ENCODE data around the gene SCD.

Gene SCD

DNA sequence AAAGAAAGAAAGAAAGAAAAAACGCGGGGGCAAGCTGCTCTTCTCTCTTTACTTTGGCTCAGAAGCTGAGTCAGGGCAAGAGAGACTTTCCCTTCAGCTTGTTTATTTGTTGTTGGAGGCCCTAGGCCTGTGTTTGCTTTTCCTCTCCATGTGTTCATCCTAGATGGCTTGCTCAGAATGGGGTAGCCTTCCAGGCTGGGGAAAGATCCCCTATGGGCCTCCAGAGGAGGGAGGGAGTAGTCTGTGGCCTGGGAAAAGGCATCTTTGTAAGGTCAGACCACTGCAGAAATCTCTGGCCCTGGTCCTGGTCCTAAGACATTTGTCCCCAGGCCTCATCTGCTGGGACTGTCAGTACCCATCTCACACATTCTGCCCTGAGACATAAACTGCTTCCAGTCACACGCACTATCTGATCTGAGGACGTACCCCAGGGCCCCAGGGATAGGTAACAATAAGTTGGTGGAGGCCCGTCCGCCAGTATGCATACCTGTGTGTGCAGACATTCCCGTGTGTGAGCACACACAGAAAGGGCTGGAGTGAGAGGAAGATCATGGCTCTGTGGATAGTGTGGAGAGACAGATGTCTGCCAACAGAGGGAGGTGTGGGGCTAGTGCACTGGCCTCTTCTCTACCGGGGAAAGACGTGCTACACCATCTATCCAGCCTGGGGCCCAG, 4.9 kb upstream of the SCD start:
- FAIRE-seq (peak; percentile 56), DNase-seq (ENCODE audit: insufficient read length) (no peak)
- TF ChIP-seq POLR2A (IDR thresholded peaks at IDR 0.05; ENCODE audit: low read depth, low read length), result no peak
- TF ChIP-seq TAF1 (IDR thresholded peaks at IDR 0.05; ENCODE audit: borderline replicate concordance, low read depth, low read length), result no peak
- TF ChIP-seq POLR2AphosphoS5 (IDR thresholded peaks at IDR 0.05; ENCODE audit: low read depth, low read length), result no peak

DNA sequence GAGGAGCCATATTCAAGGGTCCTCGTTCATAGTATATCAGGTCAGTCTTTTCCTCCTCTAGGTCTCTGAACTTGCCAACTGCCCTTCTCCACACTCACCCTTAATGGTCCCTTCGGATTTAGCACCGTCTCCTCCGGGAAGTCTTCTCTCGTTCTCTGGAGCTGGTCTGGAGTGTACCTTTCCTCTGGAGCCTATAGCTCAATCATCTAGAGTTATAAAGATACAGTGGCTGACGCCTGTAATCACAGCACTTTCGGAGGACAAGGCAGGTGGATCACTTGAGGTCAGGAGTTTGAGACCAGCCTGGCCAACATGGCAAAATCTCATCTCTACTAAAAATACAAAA, 4.4 kb upstream of the SCD start:
- FAIRE-seq (no peak), DNase-seq (ENCODE audit: insufficient read length) (no peak)
- no peak for TF ChIP-seq POLR2A (IDR thresholded peaks at IDR 0.05; ENCODE audit: low read depth, low read length)
- TF ChIP-seq TAF1 (IDR thresholded peaks at IDR 0.05; ENCODE audit: borderline replicate concordance, low read depth, low read length), result no peak
- TF ChIP-seq POLR2AphosphoS5 (IDR thresholded peaks at IDR 0.05; ENCODE audit: low read depth, low read length), result no peak

DNA sequence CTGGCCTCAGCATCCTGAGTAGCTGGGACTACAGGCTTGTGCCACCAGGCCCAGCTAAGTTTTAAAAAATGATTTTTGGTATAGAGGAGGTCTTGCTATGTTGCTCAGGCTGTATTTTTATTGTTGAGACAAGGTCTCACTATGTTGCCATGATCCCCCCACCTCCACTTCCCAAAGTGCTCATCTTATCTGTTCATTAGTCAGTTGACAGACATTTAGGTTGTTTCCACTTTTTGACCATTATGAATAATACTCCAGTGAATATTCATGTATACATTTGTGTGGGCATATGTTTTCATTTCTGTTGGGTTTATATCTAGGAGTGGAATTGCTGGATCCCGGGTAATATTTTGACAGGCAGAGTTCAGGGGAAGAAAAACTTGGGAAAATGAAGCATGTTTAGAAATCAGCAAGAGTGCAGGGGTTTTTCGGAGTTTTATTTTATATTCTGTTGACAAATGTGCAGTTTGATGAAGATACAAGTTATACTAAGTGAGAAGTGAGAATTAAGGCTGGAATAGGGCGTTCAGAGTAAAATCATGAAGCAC, 2.7 kb upstream of the SCD start:
- DNase-seq (ENCODE audit: insufficient read length), result no peak
- no peak for FAIRE-seq
- TF ChIP-seq TAF1 (IDR thresholded peaks at IDR 0.05; ENCODE audit: borderline replicate concordance, low read depth, low read length) (no peak), POLR2AphosphoS5 (IDR thresholded peaks at IDR 0.05; ENCODE audit: low read depth, low read length) (no peak), POLR2A (IDR thresholded peaks at IDR 0.05; ENCODE audit: low read depth, low read length) (no peak)

DNA sequence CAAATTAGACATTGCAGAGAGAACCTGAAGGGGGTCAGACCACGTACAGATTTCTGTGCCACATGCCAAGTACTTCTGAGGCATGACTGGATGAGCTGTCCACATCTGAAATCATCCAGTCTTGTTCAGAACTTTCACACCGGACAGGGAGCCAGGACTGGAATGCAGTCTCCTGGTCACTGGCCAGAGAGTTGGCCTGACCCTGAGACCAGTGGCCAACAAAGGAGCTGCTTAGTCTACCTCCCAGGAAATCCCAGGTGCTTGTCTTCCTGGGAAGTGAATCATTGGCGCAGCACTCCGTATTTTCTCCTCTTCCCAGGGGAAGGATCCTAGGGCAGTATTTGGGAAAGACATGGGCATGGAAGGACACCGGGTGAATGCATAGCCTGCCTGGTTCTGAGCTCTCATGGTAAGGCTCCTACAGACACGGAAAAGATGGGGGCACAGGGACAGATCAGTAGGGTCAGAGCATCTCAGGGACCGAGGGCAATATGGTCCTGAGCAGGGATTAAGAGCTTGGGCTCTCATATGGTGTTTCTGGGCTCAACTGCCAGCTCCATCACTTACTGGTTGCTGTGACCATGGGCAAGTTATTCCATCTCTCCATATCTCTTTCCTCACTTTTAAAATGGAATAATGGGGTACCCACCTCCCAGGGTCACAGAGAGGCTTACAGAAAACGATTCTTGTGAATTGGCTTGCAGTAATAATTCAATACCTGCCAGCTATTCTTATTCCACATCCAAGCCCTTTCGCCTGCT, 1.3 kb upstream of the SCD start:
- FAIRE-seq (no peak), DNase-seq (ENCODE audit: insufficient read length) (no peak)
- TF ChIP-seq POLR2A (IDR thresholded peaks at IDR 0.05; ENCODE audit: low read depth, low read length) (no peak), POLR2AphosphoS5 (IDR thresholded peaks at IDR 0.05; ENCODE audit: low read depth, low read length) (no peak), TAF1 (IDR thresholded peaks at IDR 0.05; ENCODE audit: borderline replicate concordance, low read depth, low read length) (no peak)

DNA sequence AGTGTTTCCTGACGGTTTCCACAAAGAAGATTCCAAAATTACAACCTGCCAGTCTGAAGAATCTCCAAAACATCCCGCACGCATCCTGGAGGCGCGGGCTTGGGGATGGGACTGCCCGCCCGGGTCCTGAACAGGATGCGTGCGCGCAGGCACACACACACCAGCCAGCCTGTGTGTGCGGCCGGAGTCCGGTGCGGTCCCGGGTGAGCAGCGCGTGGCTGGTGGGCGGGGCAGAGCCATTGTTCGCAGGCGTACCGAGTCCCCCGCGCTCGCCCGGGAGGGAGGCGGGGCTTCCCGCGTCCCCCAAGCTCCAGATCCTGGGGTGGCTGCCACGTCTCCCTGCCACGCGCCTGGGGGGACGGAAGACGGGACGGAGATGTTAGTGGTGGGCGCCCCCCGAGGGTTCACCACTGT, 675 bp upstream of the SCD start:
- DNase-seq (ENCODE audit: insufficient read length), result peak; percentile 78
- peak; percentile 74 for FAIRE-seq

DNA sequence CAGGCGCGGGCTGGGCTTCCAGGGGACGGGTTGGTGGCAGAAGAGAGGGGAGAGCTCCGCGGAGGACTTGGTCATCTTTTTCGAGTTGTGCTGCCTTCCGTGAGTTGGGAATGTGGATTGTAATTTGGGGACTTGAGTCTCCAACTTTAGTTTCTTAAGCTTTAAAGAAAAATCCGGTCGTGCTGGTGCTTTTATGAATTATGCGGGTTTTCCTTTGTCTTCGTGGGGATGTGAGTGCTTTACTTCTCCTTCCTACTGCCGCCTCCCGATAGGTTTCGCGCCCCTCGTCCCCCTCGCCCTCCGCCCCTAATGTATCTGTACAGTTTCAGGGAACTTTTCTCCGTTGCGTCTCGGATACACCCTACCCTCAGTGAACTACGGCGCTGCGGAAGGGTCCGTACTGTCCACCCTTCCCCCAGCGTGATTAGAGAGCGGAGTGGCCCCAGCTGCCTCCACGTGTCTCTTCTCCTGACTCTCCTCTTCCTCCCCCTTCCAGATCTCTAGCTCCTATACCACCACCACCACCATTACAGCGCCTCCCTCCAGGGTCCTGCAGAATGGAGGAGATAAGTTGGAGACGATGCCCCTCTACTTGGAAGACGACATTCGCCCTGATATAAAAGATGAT, 649 bp downstream of the SCD start:
- no peak for TF ChIP-seq TAF1 (IDR thresholded peaks at IDR 0.05; ENCODE audit: borderline replicate concordance, low read depth, low read length)
- TF ChIP-seq POLR2A (IDR thresholded peaks at IDR 0.05; ENCODE audit: low read depth, low read length), result no peak
- no peak for TF ChIP-seq POLR2AphosphoS5 (IDR thresholded peaks at IDR 0.05; ENCODE audit: low read depth, low read length)
- FAIRE-seq, result no peak
- no peak for DNase-seq (ENCODE audit: insufficient read length)

More for the DNA sequence above, 675 bp upstream of the SCD start:
- no peak for TF ChIP-seq TAF1 (IDR thresholded peaks at IDR 0.05; ENCODE audit: borderline replicate concordance, low read depth, low read length)
- no peak for TF ChIP-seq POLR2A (IDR thresholded peaks at IDR 0.05; ENCODE audit: low read depth, low read length)

DNA sequence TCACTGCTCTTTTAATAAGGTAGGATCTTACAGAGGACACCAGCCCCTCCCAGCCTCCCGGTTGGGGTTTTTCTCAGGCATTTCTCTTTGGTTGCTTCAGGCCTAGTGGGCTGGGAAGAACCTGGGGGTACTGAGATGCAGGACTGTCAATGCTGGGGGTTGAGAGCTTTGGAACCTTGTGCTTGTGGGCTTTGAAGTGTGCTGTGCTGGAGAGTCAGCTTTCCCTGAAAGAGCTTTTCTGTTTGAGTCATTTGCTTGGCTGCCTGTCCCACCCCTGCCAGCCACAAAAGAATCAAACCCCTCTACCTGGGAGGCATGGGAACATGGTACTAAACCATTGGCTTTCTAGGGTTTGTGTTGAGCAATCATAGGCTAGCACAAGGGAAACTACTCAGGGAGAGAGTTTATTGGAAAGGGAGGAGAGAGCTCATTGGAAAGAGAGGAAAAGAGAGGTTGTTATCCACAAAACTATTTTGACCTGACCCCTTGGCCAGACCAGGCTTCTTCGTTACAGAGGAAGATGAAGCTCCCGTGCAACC, 1.4 kb downstream of the SCD start:
- DNase-seq (ENCODE audit: insufficient read length), result no peak
- no peak for FAIRE-seq
- TF ChIP-seq POLR2A (IDR thresholded peaks at IDR 0.05; ENCODE audit: low read depth, low read length) (no peak), TAF1 (IDR thresholded peaks at IDR 0.05; ENCODE audit: borderline replicate concordance, low read depth, low read length) (no peak), POLR2AphosphoS5 (IDR thresholded peaks at IDR 0.05; ENCODE audit: low read depth, low read length) (no peak)

DNA sequence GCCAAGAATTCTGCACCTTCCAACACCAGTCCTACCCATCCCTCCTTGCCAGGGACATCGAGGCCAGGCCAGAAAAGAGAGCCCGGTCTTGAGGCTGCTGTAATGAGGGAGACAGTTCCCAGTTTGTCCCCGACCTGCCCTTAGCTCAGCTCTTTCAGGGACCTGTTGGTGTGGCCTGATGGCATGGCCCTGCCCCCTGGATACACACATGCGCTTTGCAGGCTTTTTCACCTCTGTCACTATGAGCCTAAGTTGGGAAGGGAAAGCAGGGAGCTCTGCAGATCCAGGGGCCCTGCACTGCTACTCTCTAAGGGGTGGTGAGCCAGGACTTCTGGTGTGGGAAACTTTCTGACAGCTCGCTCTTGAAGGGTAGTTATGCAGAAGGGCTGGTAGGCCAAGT, 2.1 kb downstream of the SCD start:
- TF ChIP-seq POLR2A (IDR thresholded peaks at IDR 0.05; ENCODE audit: low read depth, low read length) (no peak), TAF1 (IDR thresholded peaks at IDR 0.05; ENCODE audit: borderline replicate concordance, low read depth, low read length) (no peak), POLR2AphosphoS5 (IDR thresholded peaks at IDR 0.05; ENCODE audit: low read depth, low read length) (no peak)
- DNase-seq (ENCODE audit: insufficient read length), result no peak
- no peak for FAIRE-seq

DNA sequence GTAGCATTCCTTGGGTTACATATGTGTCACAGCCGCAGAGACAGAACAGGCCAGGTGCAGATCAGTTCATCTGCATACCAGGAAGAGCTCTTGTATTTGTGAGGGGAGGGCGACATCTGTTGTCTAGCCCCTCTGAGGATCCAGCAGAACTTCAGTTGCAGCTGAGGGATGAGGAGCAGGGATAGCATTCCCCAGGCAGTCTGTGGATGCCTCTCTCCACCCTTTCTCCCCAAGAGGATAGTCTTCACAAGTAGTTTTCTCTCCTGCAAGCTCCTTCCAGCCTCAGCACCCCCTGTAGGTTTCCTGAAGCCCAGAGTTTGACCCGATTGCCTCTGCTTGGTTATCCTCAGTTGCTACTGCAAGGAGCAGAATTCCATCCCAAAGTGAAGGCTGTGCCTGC, 2.6 kb downstream of the SCD start:
- TF ChIP-seq TAF1 (IDR thresholded peaks at IDR 0.05; ENCODE audit: borderline replicate concordance, low read depth, low read length) (no peak), POLR2A (IDR thresholded peaks at IDR 0.05; ENCODE audit: low read depth, low read length) (no peak), POLR2AphosphoS5 (IDR thresholded peaks at IDR 0.05; ENCODE audit: low read depth, low read length) (no peak)
- FAIRE-seq (no peak), DNase-seq (ENCODE audit: insufficient read length) (no peak)

DNA sequence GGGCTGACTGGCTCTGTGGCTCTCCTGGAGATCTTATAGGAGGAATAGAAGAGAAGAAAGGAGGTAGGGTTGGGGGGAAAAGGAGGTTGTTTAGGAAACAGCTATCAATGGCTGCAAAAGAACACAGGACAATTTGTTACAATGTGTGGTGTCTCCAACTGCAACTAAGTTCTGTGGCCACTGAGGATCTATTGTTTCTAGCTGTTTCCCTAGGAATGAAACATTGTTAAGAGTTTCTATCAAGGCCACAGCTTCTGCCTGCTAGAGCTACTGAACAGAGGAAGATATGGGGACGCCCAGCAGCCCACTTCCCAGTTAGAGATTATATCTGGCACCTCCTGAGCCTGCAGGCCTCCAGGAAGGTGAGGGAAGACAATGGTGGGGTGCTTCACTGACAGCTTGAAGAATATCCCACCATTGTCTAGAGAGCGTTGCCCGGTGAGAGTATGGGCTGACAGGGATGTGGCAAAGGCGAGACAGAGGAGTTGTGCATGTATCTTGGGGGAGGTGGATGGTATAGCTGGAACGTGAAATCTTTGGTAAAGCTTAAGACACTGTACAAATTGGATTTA, 4.0 kb downstream of the SCD start:
- no peak for FAIRE-seq
- DNase-seq (ENCODE audit: insufficient read length), result no peak
- no peak for TF ChIP-seq TAF1 (IDR thresholded peaks at IDR 0.05; ENCODE audit: borderline replicate concordance, low read depth, low read length)
- no peak for TF ChIP-seq POLR2A (IDR thresholded peaks at IDR 0.05; ENCODE audit: low read depth, low read length)
- TF ChIP-seq POLR2AphosphoS5 (IDR thresholded peaks at IDR 0.05; ENCODE audit: low read depth, low read length), result no peak
